HFFc6 (cell line): Measurements from ENCODE around the gene SLC66A3. TPM values are rescaled to one million over a fixed set of nuclear protein-coding genes. Genes with fewer than 3 reads are reported as not detected.
A peak's percentile ranks its signal among the peaks of the same experiment; 100 is the strongest.

Experiments used
- DNase-seq: peaks from one replicate; pipeline ENCODE4 v3.0.0-alpha.2; 2018
- H3K27ac Mint-ChIP-seq: 2 replicates; pipeline ENCODE4 v1.8.0; 2020; ENCODE audit warnings: mild to moderate bottlenecking, mixed read lengths
- H3K27me3 Mint-ChIP-seq: 2 replicates; pipeline ENCODE4 v1.8.0; 2021; ENCODE audit warnings: mild to moderate bottlenecking, moderate library complexity, mixed read lengths; ENCODE audit not compliant: insufficient read depth
- H3K36me3 Mint-ChIP-seq: 2 replicates; pipeline ENCODE4 v1.8.0; 2021; ENCODE audit warnings: low read depth, mixed read lengths
- H3K4me1 Mint-ChIP-seq: 2 replicates; pipeline ENCODE4 v1.8.0; 2020; ENCODE audit warnings: low read depth, mixed read lengths
- H3K4me3 Mint-ChIP-seq: 2 replicates; pipeline ENCODE4 v1.8.0; 2020; ENCODE audit warnings: mild to moderate bottlenecking, moderate library complexity, mixed read lengths
- H3K9me3 Mint-ChIP-seq: 2 replicates; pipeline ENCODE4 v1.8.0; 2020; ENCODE audit warnings: mild to moderate bottlenecking, mixed read lengths
- total RNA-seq, 6 experiments: library from RNA; stranded (reverse); fragmentation: NEBNext Ultra II Directional; extraction: Animal tissue kit (Norgen Biotek cat#: 25700); gene quantifications; 2 replicates in 1 of 6; 3 replicates in 5 of 6; pipeline ENCODE4 v1.2.3, GENCODE V29; 2021
- TF ChIP-seq, protein P1 (sequence below): fragments of 200-600 bp; sonication (generic); IDR thresholded peaks from 2 replicates; pipeline ENCODE4 v1.5.0; 2021; ENCODE audit warnings: antibody characterized with exemption, mild to moderate bottlenecking

The SLC66A3 gene
- total RNA-seq, 6 experiments from 2014 or later = 11.4 to 17.4 (median 13.0) TPM

DNA sequence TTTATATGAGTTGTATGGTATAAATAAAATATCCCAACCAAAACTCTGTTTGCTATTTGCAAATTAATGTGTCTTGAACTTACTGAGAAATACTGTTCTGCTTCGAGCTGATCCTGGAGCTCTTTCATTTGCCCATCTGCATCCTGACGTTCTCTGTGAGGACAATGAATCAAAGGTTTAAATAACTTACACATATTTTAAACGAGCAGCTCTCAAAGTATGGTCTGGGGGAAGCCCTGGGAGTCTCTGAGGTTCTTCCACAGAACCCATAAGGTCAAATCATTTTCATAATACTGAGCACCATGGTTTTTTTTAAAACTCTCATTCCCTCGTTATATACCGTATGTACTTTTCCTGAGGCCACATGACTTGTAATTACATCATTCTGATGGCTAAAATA is 46.7 kb downstream of the SLC66A3 start:
- Mint-ChIP-seq H3K4me3 (no peak overlapping the region), H3K4me1 (peaks cover 25% of the 10 kb centered on the region), H3K36me3 (peaks cover 27% of the 10 kb centered on the region), H3K27ac (no peak overlapping the region), H3K9me3 (no peaks in the 10 kb centered on the region), H3K27me3 (no peaks in the 10 kb centered on the region; the same call in 1 of the 2 replicates)
- no peak for DNase-seq
- TF ChIP-seq, protein P1, sequence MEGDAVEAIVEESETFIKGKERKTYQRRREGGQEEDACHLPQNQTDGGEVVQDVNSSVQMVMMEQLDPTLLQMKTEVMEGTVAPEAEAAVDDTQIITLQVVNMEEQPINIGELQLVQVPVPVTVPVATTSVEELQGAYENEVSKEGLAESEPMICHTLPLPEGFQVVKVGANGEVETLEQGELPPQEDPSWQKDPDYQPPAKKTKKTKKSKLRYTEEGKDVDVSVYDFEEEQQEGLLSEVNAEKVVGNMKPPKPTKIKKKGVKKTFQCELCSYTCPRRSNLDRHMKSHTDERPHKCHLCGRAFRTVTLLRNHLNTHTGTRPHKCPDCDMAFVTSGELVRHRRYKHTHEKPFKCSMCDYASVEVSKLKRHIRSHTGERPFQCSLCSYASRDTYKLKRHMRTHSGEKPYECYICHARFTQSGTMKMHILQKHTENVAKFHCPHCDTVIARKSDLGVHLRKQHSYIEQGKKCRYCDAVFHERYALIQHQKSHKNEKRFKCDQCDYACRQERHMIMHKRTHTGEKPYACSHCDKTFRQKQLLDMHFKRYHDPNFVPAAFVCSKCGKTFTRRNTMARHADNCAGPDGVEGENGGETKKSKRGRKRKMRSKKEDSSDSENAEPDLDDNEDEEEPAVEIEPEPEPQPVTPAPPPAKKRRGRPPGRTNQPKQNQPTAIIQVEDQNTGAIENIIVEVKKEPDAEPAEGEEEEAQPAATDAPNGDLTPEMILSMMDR = no peak

- TF ChIP-seq, protein P1 = no peak
- H3K4me1 Mint-ChIP-seq = peaks cover 25% of the 10 kb centered on the region
- peaks cover 31% of the 10 kb centered on the region for H3K36me3 Mint-ChIP-seq
- H3K4me3 Mint-ChIP-seq = peak overlapping the region; percentile 14; the same call in 1 of the 2 replicates
- H3K27ac Mint-ChIP-seq = peak overlapping the region; percentile 33
- peak; percentile 85 for DNase-seq
- no peaks in the 10 kb centered on the region for H3K9me3 Mint-ChIP-seq
- no peaks in the 10 kb centered on the region; the same call in 1 of the 2 replicates for H3K27me3 Mint-ChIP-seq
These were observed 48.2 kb downstream of the SLC66A3 start for GRCh38 chr2:11203480-11203879.

- Mint-ChIP-seq H3K36me3 (peaks cover 21% of the 10 kb centered on the region), H3K27me3 (no peaks in the 10 kb centered on the region; the same call in 1 of the 2 replicates), H3K9me3 (no peaks in the 10 kb centered on the region), H3K4me1 (peaks cover 30% of the 10 kb centered on the region), H3K27ac (no peak overlapping the region), H3K4me3 (no peak overlapping the region)
- no peak for DNase-seq
- TF ChIP-seq, protein P1 = no peak
These were observed 52.8 kb downstream of the SLC66A3 start for GRCh38 chr2:11208083-11208482.

- Mint-ChIP-seq H3K27me3 (peaks cover 6% of the 10 kb centered on the region), H3K27ac (no peak overlapping the region), H3K36me3 (peaks cover 30% of the 10 kb centered on the region), H3K4me1 (peaks cover 43% of the 10 kb centered on the region), H3K4me3 (no peak overlapping the region), H3K9me3 (no peaks in the 10 kb centered on the region)
- TF ChIP-seq, protein P1 = no peak
- DNase-seq = no peak
These were observed 57.4 kb downstream of the SLC66A3 start for GRCh38 chr2:11212645-11213044.

- Mint-ChIP-seq H3K4me1 (peaks cover 43% of the 10 kb centered on the region), H3K27ac (peak overlapping the region; percentile 14), H3K9me3 (no peaks in the 10 kb centered on the region), H3K4me3 (no peak overlapping the region), H3K27me3 (peaks cover 6% of the 10 kb centered on the region), H3K36me3 (peaks cover 31% of the 10 kb centered on the region)
- peak; percentile 74 for DNase-seq
- TF ChIP-seq, protein P1 = no peak
These were observed 57.9 kb downstream of the SLC66A3 start for GRCh38 chr2:11213090-11213638.
